WTC11 (cell line): ENCODE data around the gene PFKP.

Source experiments
- CREB1 ChIP-seq: sonication (generic); formaldehyde crosslinking; IDR thresholded peaks from 2 replicates; pipeline ENCODE4 v1.8.0; 2023; ENCODE audit warnings: mild to moderate bottlenecking, missing genetic modification reagents
- CTCF ChIP-seq: fragments of 200-600 bp; IDR thresholded peaks from 2 replicates; pipeline ENCODE4 v1.8.0; 2022; ENCODE audit warnings: antibody characterized with exemption
- E2F4 ChIP-seq: sonication (generic); formaldehyde crosslinking; IDR thresholded peaks from 2 replicates; pipeline ENCODE4 v1.8.1; 2022; ENCODE audit warnings: low read depth, mild to moderate bottlenecking, moderate library complexity, missing genetic modification reagents, borderline replicate concordance
- ELF4 ChIP-seq: sonication (generic); formaldehyde crosslinking; IDR thresholded peaks from 2 replicates; pipeline ENCODE4 v1.8.1; 2022; ENCODE audit warnings: low read depth, mild to moderate bottlenecking, moderate library complexity, missing genetic modification reagents
- MAX ChIP-seq: sonication (generic); formaldehyde crosslinking; IDR thresholded peaks from 2 replicates; pipeline ENCODE4 v1.8.0; 2022; ENCODE audit warnings: mild to moderate bottlenecking, missing genetic modification reagents
- MYBL2 ChIP-seq: sonication (generic); formaldehyde crosslinking; IDR thresholded peaks from 2 replicates; pipeline ENCODE4 v1.8.1; 2023; ENCODE audit warnings: mild to moderate bottlenecking, moderate library complexity, missing genetic modification reagents
- NR3C1 ChIP-seq: sonication (generic); formaldehyde crosslinking; conservative IDR thresholded peaks from 2 replicates; pipeline ENCODE4 v1.8.1; 2023; ENCODE audit warnings: low read depth, mild to moderate bottlenecking, missing genetic modification reagents
- SMAD3 ChIP-seq: sonication (generic); formaldehyde crosslinking; IDR thresholded peaks from 2 replicates; pipeline ENCODE4 v1.8.0; 2022; ENCODE audit warnings: missing genetic modification reagents, mild to moderate bottlenecking, borderline replicate concordance
- SP1 ChIP-seq: sonication (generic); formaldehyde crosslinking; conservative IDR thresholded peaks from 2 replicates; pipeline ENCODE4 v1.8.1; 2022; ENCODE audit warnings: missing genetic modification reagents
- TF ChIP-seq, protein P1 (sequence below): sonication (generic); formaldehyde crosslinking; IDR thresholded peaks from 2 replicates; pipeline ENCODE4 v1.8.1; 2023; ENCODE audit warnings: mild to moderate bottlenecking, moderate library complexity, missing genetic modification reagents
- TF ChIP-seq, protein P2 (sequence below): sonication (generic); formaldehyde crosslinking; IDR thresholded peaks from 2 replicates; pipeline ENCODE4 v1.8.1; 2022; ENCODE audit warnings: mild to moderate bottlenecking, missing genetic modification reagents, moderate library complexity, borderline replicate concordance
- TF ChIP-seq, protein P3 (sequence below): sonication (generic); formaldehyde crosslinking; IDR thresholded peaks from 2 replicates; pipeline ENCODE4 v1.8.1; 2023; ENCODE audit warnings: mild to moderate bottlenecking, missing genetic modification reagents, moderate library complexity
- TF ChIP-seq, protein P4 (sequence below): sonication (generic); formaldehyde crosslinking; IDR thresholded peaks from 2 replicates; pipeline ENCODE4 v1.8.0; 2023; ENCODE audit warnings: missing genetic modification reagents

- TF ChIP-seq CTCF (no peak), E2F4 (CRISPR knock-in tag) (no peak), ELF4 (CRISPR knock-in tag) (no peak), CREB1 (CRISPR knock-in tag) (no peak), NR3C1 (CRISPR knock-in tag) (no peak), SP1 (CRISPR knock-in tag) (no peak), MAX (CRISPR knock-in tag) (no peak), SMAD3 (CRISPR knock-in tag) (no peak), MYBL2 (CRISPR knock-in tag) (no peak)
- TF ChIP-seq, protein P1, sequence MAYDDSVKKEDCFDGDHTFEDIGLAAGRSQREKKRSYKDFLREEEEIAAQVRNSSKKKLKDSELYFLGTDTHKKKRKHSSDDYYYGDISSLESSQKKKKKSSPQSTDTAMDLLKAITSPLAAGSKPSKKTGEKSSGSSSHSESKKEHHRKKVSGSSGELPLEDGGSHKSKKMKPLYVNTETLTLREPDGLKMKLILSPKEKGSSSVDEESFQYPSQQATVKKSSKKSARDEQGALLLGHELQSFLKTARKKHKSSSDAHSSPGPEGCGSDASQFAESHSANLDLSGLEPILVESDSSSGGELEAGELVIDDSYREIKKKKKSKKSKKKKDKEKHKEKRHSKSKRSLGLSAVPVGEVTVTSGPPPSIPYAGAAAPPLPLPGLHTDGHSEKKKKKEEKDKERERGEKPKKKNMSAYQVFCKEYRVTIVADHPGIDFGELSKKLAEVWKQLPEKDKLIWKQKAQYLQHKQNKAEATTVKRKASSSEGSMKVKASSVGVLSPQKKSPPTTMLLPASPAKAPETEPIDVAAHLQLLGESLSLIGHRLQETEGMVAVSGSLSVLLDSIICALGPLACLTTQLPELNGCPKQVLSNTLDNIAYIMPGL (CRISPR knock-in tag): no peak
- TF ChIP-seq, protein P2, sequence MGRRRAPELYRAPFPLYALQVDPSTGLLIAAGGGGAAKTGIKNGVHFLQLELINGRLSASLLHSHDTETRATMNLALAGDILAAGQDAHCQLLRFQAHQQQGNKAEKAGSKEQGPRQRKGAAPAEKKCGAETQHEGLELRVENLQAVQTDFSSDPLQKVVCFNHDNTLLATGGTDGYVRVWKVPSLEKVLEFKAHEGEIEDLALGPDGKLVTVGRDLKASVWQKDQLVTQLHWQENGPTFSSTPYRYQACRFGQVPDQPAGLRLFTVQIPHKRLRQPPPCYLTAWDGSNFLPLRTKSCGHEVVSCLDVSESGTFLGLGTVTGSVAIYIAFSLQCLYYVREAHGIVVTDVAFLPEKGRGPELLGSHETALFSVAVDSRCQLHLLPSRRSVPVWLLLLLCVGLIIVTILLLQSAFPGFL: no peak
- TF ChIP-seq, protein P3, sequence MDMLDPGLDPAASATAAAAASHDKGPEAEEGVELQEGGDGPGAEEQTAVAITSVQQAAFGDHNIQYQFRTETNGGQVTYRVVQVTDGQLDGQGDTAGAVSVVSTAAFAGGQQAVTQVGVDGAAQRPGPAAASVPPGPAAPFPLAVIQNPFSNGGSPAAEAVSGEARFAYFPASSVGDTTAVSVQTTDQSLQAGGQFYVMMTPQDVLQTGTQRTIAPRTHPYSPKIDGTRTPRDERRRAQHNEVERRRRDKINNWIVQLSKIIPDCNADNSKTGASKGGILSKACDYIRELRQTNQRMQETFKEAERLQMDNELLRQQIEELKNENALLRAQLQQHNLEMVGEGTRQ: no peak
- TF ChIP-seq, protein P4, sequence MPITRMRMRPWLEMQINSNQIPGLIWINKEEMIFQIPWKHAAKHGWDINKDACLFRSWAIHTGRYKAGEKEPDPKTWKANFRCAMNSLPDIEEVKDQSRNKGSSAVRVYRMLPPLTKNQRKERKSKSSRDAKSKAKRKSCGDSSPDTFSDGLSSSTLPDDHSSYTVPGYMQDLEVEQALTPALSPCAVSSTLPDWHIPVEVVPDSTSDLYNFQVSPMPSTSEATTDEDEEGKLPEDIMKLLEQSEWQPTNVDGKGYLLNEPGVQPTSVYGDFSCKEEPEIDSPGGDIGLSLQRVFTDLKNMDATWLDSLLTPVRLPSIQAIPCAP (CRISPR knock-in tag): no peak
Observed at GRCh38 chr10:3020881-3021280, 46.5 kb upstream of the PFKP start.
